Loucy (cell line): Measurements from ENCODE around the gene ZSCAN25.

Source experiments
- EZH2phosphoT487 ChIP-seq: fragments of 200-600 bp; IDR thresholded peaks from 2 replicates; pipeline ENCODE4 v1.6.1; 2018; ENCODE audit warnings: antibody characterized with exemption, mild to moderate bottlenecking, moderate library complexity, borderline replicate concordance
- TF ChIP-seq, protein P1 (sequence below): fragments of 200-600 bp; sonication (generic); conservative IDR thresholded peaks from 2 replicates; pipeline ENCODE4 v1.5.1; 2014; ENCODE audit warnings: mild to moderate bottlenecking, antibody characterized with exemption, low read length

DNA sequence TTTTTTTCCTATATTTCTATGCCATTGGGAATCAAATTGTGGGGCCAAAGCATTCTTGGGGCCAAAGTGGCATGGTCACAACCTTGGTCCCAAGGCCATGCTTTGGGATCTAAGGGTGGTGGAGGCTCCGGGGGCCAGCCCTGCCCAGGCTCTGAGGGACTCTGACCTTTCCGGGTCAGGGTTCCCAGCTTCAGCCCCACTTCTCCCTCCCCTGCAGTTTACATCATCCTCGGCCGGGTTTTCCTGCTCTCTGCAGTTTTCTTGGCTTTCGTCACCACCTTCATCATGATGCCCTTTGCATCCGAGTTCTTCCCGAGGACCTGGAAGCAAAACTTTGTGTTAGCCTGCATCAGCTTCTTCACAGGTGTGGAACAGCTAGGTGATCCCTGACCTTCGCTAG is 10.2 kb upstream of the ZSCAN25 start:
- TF ChIP-seq, protein P1, sequence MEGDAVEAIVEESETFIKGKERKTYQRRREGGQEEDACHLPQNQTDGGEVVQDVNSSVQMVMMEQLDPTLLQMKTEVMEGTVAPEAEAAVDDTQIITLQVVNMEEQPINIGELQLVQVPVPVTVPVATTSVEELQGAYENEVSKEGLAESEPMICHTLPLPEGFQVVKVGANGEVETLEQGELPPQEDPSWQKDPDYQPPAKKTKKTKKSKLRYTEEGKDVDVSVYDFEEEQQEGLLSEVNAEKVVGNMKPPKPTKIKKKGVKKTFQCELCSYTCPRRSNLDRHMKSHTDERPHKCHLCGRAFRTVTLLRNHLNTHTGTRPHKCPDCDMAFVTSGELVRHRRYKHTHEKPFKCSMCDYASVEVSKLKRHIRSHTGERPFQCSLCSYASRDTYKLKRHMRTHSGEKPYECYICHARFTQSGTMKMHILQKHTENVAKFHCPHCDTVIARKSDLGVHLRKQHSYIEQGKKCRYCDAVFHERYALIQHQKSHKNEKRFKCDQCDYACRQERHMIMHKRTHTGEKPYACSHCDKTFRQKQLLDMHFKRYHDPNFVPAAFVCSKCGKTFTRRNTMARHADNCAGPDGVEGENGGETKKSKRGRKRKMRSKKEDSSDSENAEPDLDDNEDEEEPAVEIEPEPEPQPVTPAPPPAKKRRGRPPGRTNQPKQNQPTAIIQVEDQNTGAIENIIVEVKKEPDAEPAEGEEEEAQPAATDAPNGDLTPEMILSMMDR = no peak
- TF ChIP-seq EZH2phosphoT487 = no peak
